HG02798 (cell line): Measurements from ENCODE around the gene CDH3.

Experiments
- ATAC-seq: cut with Tn5 transposase; IDR thresholded peaks from one replicate; pipeline ENCODE4 v1.9.1; 2021; ENCODE audit warnings: mild to moderate bottlenecking; ENCODE audit not compliant: unreplicated experiment, poor library complexity

CDH3 gene

DNA sequence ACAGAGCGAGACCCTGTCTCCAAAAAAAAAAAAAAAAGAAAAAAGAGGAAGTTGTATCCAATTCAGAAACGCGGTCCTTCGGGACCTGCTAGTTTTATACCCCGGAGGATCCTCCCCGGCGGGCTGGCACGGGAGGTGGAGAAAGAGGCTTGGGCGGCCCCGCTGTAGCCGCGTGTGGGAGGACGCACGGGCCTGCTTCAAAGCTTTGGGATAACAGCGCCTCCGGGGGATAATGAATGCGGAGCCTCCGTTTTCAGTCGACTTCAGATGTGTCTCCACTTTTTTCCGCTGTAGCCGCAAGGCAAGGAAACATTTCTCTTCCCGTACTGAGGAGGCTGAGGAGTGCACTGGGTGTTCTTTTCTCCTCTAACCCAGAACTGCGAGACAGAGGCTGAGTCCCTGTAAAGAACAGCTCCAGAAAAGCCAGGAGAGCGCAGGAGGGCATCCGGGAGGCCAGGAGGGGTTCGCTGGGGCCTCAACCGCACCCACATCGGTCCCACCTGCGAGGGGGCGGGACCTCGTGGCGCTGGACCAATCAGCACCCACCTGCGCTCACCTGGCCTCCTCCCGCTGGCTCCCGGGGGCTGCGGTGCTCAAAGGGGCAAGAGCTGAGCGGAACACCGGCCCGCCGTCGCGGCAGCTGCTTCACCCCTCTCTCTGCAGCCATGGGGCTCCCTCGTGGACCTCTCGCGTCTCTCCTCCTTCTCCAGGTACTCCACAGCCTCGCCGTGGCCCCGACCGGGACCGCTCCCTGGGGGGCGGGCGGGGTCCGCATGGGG, at the start of gene CDH3:
CDH3 (plus strand) TSS at position 596 of the 779 bp plus-strand sequence; CDS start at position 666, 70 bp downstream.
- ATAC-seq: no peak

DNA sequence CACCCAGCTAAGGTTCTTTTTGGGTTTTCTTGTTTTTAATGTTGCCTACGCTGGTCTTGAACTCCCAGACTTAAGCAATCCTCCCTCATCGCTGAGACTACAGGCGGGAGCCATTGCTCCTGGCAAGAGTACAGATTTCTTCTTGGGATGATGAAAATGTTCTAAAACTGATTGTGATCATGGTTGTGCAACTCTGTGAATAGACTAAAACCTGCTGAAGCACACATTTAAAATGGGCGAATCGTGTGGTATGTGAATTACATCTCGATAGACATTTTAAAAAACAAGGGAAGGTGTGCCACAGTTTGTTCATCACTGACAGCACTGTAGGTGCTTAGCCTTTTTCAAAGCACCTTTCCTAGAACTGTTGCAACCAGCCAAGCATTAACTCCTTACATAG, 48.8 kb upstream of the CDH3 start:
- no peak for ATAC-seq

DNA sequence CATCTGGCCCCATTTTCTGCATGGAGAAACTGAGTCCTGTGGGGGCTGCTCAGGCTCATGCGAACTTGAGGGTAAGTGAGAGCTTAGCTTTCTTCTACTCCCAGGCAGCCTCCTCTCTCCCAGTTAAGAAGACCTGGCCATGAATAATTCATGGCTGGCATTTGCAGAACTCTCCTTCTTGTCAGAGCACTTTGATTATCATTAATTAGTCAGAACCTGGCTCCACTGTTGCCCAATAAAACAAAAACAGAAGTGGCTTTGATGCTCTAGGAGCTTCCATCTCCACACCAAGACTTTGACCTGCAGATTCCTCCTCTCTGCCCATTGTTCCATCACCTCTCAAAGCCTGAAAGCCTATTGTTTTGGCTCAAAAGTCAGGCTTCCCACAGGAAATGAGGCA, 45.5 kb upstream of the CDH3 start:
- no peak for ATAC-seq

DNA sequence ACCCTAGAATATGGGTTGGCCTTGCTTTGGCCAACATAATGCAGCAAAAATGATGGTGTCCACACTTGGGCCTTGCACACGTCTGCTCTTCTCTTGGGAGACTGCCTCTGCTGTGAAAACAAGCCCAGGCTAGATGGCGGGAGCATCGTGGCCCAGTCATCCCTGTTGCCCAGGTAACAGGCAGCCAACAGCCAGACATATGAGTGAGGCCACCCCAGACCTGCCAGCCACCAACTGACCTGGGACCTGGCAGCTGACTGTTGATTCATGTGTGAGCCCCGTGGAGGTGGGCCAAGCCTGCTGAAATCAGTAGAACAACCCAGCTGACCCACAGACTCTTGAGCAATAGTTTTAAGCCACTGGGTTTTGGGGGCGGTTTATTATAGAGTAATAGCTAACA, 39.4 kb upstream of the CDH3 start:
- no peak for ATAC-seq

DNA sequence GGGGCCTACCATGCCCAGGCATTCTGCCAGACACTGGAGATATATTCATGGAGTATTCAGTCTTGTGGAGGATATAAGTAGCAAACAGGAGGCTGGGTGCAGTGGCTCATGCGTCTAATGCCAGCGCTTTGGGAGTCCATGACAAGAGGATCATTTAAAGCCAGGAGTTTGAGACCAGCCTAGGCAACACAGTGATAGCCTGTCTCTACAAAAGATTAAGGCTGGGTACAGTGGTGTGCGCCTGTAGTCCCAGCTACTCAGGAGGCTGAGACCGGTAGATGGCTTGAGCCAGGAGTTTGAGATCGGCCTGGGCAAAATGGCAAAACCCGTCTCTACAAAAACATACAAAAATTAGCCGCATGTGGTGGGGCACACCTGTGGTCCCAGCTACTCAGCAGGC, 37.7 kb upstream of the CDH3 start:
- no peak for ATAC-seq

DNA sequence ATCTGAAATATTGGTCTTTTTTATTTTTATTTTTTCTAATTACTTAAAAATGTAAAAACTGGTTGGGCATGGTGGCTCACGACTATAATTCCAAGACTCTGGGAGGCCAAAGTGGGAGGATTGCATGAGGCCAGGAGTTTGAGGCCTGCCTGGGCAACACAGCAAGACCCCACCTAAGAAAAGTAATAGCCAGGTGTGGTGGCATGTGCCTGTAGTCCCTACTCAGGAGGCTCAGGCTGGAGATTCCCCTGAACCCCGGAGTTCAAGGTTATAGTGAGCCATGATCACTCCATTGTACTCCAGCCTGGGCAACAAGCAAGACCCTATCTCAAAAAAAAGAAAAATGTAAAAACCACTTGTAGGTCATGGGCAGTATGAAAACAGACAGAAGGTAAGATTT, 36.8 kb upstream of the CDH3 start:
- no peak for ATAC-seq

DNA sequence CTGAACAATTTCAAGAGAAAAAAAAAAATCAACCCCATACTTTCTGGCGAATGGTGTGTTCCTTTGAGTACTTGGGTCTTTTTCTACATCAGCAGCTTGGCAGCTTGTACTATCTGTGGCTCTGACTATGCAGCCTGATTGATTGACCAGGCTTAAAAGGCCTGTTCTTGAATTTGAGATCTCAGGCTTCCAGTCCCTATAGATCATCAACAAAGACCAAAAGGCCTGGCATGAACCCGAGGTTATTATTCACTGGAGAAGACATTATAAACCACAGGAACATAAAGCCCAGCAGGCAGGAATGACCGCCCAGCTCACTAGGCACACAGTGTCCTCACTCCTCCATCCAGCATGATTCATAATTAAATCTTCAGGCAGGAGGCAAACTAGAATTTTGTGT, 32.1 kb upstream of the CDH3 start:
- ATAC-seq: no peak

DNA sequence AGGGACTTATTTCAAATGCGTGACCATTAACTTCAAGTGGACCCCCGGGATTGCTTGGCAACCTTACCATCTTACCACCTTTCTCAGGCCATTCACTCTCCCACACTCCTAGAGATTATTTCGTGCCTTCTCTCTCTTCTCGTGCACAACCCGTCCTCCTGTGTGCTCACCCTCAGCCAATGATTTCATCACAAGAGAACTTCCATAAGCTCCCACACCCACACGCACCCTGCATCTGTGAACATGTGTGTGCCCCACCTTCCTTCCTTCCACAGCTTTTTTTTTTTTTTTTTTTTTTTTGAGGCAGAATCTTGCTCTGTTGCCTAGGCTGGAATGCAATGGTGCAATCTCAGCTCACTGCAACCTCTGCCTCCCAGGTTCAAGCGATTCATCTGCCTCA, 27.4 kb upstream of the CDH3 start:
- ATAC-seq: no peak

DNA sequence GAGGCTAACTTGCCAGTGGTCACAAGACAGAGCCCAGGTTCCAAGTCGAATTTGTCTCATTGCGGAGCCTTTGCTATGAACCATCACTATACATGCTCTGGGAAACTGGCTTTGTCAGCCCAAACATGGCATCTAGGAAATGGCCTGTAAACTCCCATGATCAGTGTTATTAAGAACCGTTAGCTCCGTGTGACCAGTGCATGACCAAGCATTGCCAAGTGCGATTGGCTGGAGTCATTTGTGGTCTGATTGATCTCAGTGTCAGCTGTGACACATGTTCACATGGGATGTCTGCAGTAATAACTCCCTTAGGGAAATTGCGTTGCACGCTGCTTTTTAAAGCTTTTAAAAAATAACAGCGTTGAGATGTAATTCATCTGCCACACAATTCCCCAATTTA, 18.6 kb upstream of the CDH3 start:
- no peak for ATAC-seq

DNA sequence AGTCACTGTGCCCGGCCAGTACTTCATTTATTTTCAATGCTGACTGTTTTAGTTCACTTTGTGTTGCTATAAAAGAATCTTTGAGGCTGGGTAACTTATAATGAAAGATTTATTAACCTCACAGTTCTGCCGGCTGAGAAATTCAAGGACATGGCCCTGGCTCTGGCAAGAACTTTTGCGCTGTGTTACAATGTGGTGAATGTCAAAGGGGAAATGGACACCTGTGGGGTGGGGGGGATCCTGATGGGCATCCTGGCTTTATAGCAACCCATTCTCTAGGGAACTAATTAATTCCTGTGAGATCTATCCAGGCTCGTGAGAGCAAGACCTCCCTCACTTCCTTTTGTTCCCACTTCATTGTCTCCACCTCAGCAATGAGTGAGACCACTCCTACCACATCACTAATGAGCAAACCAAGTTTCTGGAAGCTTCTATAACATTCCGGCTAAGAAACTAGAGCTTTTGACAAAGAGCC, 17.1 kb upstream of the CDH3 start:
- ATAC-seq: no peak

DNA sequence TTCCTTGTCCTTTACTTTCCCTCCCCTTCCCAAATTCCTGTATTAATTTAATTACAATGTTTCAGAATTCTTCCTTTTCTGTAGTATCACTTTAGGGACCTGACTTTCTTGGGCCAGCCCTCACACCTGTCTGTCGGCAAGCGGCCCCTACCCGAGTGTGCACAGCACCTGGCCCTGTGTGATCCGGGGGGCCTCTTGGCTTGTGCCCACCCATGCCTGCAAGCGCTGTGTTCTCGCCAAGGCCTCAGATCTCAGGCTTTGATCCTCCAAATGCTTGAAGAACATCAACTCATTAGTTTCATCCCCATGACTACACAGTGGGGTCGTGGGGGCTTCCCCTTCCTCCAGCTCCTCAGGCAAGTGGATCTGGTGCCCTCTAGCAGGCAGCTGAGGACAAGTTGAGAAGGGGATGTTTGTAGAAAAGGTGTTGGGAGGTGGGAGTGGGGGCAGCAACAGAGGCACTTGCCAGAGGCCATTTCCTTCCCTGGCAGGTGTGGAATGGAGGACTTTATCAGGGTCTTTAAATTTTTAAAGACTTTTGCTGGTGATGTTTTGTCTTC, 15.7 kb upstream of the CDH3 start:
- no peak for ATAC-seq

DNA sequence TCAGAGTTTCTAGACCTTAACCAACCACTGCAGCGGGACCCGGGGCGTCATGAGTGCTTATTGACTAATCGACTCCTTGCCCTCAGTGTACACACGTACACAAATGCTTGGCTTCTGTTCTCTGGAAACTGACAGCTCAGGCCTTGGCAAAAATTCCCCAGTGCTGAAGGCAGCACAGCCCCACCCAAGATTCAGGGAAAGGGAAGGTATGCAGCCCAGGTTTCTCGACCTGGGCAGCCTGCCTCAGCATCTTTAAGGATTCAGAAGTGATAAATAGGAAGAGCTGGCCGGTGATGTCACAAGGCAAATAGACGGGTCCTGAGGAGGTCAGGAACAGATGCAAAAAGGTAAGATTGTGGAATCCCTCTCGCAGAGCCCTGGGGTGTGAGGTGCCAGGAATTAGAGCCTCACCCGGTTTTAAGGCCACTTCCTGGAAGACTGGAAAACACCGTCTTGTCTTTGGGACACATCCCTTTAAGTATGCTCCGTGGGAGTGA, 9.0 kb upstream of the CDH3 start:
- no peak for ATAC-seq

DNA sequence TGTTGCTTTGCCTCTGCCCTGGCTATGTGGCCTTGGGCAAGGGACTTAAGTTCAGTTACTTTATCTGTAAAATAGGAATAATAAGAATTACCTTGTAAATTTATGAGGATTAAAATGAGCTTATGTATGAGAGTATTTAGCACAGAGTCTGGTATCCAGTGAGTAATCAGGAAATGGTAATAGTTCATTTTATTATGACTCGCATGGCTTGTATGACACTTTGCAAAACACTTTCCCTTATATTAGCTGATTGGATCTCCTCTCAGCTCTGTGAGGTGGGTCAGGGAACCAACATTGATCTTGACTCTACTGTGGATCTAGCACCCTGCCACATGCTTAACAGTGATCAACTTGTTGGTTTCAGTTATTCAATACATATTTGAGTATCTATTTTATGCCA, 8.3 kb upstream of the CDH3 start:
- ATAC-seq: no peak

DNA sequence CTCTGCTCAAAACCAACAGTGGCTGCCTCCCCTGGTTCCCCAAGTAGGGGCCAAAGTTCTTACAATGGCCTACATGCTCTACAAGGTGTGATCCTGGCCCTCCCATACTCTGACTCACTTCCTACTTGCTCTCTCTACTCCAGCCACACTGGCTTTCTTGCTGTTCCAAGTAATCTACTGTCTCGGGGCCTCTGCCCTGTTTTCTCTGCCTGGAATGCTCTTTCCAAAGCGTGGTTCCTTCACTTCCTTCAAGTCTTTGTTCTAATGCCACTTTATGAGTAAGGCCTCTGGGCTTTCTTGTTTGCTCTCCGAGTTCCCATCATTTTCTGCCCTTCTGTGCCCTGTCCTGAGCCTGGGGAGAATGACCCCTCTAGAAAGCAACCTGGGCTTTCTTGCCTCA, 4.1 kb upstream of the CDH3 start:
- no peak for ATAC-seq

DNA sequence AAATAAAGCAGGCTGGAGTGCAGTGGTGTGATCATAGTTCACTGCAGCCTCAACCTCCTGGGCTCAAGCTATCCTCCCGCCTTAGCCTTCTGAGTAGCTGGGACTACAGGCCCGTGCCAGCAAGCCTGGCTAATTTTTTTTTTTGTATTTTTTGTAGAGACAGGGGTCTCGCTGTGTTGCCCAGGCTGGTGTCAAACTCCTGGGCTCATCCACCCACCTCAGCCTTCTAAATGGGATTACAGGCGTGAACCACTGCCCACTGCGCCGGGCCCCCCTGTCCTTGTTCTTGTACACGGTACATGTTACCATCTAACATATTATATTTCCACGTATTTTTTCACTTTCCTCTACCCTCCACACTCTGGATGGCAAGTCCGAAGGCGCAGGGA, 3.1 kb upstream of the CDH3 start:
- ATAC-seq: no peak

DNA sequence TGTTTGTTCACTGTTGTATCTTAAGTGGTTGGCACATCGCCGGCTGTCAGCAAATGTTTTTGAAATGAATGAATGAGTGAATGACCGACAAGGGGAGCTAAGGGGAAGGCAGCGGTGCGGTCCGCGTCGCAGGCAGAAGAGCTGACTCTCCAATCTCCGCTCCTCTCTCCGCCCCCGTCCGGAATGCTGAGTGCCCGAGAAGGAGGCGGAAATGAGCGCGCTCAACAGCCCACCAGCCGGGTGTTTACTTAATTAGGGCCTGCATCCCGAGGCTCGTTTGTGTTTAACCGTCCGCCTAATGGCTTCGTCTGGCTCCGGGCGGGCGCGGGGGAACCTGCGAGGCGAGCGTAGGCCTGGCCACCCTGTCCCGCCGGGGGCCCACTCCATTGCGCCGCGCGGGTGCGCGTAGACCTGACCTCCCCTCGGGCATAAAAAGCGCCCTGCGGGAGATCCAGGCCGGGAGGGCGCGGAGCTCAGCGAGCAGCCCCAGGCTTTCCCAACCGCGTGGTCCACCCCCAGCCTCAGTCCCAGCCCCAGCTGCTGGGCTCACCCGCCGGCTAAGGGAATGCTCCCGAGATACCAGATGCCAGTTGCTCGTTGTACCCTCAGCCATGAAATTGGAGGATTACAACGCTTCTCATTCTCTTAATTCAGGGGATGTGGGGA, 2.5 kb upstream of the CDH3 start:
- ATAC-seq: no peak

DNA sequence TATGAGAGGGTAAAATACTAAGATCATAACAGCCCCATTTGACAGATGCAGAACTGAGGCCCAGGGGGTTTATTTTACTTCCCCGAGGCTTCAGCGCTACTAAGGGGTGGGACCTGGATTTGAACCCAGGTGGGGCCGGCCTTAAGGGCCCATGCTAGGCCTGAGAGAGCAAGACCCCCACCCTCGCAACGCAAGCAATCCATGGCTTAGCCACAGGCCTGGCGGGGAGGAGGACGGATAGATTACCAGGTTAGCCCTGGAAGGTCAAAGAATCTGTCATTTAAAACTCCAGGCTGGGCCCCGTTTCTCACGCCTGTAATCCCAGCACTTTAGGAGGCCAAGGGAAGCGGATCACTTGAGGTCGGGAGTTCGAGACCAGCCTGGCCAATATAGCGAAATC, 1.9 kb upstream of the CDH3 start:
- no peak for ATAC-seq

DNA sequence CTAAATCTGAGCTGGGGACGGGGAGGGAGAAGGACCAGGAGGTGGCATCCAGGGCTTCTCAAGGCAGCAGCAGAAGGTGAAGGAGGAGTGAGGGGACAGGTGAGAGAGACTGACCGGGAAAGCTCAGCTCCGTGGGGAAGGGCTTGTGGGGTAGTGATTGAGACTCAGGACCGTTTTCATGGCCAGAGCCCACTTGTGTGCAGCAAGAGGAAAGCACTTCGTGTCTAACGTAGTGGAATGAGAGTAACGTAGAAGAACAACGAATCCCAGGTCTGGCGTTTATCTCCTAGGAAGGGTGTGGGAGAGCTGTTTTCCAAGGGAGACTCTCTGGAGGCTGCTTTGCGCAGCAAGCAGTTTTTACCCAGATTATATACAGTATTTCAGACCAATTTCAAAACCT, 1.3 kb upstream of the CDH3 start:
- no peak for ATAC-seq

DNA sequence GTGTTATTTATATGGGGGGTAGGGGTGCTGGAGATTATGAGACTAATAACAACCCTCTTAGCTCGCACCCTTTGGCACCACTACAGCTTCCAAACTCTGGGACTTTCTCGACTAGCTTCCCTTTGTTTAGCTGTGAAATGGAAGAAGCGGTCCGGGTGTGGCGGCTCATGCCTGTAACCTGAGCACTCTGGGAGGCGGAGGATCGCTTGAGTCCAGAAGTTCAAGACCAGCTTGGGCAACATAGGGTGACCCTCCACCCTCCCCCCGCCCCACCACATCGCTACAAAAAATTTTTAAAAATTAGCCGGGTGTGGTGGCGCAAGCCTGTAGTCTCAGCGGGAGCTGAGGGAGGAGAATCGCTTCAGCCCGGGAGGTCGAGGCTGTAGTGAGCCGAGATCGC, 814 bp upstream of the CDH3 start:
- no peak for ATAC-seq

DNA sequence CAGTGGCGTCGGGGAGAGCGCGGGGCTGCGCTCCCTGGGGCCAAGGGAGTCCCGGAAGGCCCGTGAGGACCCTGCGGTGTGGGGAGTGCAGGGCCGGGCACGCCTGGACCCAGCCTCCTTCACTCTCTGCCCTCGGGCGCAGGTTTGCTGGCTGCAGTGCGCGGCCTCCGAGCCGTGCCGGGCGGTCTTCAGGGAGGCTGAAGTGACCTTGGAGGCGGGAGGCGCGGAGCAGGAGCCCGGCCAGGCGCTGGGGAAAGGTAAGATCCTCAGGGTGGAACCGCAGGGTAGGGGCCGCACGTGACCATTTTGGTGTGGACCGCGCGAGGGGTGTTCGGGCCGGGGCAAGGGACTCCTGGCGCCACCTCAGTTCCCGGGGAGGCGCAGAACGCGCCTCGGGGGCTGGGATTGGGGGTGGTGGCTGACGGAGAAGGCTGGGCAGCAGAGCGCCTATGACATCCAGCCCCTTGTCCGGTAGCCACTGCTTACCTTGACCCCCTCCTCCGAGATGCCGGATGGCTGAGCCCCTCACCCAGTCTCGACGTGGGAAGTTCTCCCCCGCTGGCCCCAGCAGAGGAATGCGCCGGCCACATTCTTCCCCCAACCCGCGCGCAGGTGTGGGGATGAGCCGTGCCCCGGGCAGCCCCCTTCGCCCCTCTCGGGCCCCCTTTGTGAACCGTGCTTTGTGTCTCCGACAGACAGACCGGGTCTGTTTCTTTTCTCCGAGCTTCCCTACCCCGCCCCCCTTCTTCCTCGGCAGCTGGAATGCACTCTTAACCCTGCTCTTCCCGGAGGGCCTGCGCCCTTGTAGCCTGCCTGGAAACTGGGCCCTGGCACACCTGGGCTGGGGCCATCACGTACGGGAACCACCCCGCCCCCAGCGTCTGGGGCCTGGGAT, 631 bp downstream of the CDH3 start:
- ATAC-seq: no peak
